Germinal center (tissue), 1 donor: ENCODE data around the gene BMP7.
A peak's percentile ranks its signal among the peaks of the same experiment; 100 is the strongest.
"Not testable (repeated sequence)": the region's sequence is repeated elsewhere in the genome, so short reads cannot be mapped to it uniquely, and the experiment has no call there.

Experiments
- DNase-seq: peaks from one replicate; pipeline ENCODE4 v3.0.0; 2012; ENCODE audit warnings: mixed read lengths, low spot score

BMP7 gene

GRCh38 chr20:57265336-57265996 is 975 bp downstream of the BMP7 start:
- DNase-seq, result peak; percentile 30

GRCh38 chr20:57264908-57265335 is 1.5 kb downstream of the BMP7 start:
- not testable (repeated sequence) for DNase-seq

- DNase-seq, result no peak
Measured at GRCh38 chr20:57263801-57264792, 2.3 kb downstream of the BMP7 start.

- DNase-seq, result no peak
Measured at GRCh38 chr20:57262784-57263609, 3.4 kb downstream of the BMP7 start.

- no peak for DNase-seq
Measured at GRCh38 chr20:57262301-57262700, 4.1 kb downstream of the BMP7 start.

- DNase-seq, result no peak
Measured at GRCh38 chr20:57261457-57262251, 4.8 kb downstream of the BMP7 start.

- DNase-seq, result no peak
Measured at GRCh38 chr20:57260934-57261333, 5.5 kb downstream of the BMP7 start.

- DNase-seq, result no peak
Measured at GRCh38 chr20:57259938-57260921, 6.2 kb downstream of the BMP7 start.

GRCh38 chr20:57259121-57259937 is 7.1 kb downstream of the BMP7 start:
- no peak for DNase-seq

- DNase-seq, result no peak
Measured at GRCh38 chr20:57257701-57258453, 8.6 kb downstream of the BMP7 start.

- no peak for DNase-seq
Measured at GRCh38 chr20:57256908-57257307, 9.5 kb downstream of the BMP7 start.

- DNase-seq, result no peak
Measured at GRCh38 chr20:57256205-57256604, 10.2 kb downstream of the BMP7 start.

GRCh38 chr20:57255183-57255582 is 11.3 kb downstream of the BMP7 start:
- no peak for DNase-seq

- DNase-seq, result no peak
Measured at GRCh38 chr20:57252559-57253162, 13.8 kb downstream of the BMP7 start.

GRCh38 chr20:57251949-57252348 is 14.5 kb downstream of the BMP7 start:
- no peak for DNase-seq

- DNase-seq, result no peak
Measured at GRCh38 chr20:57251344-57251743, 15.1 kb downstream of the BMP7 start.

GRCh38 chr20:57250607-57251343 is 15.7 kb downstream of the BMP7 start:
- peak; percentile 40 for DNase-seq
